ENCODE data around the gene LOXL3.
"Not testable (repeated sequence)": the region's sequence is repeated elsewhere in the genome, so short reads cannot be mapped to it uniquely, and the experiment has no call there.

LOXL3 gene

GRCh38 chr2:74483675-74484164 lies 70.0 kb downstream of the LOXL3 start:
- DNase-seq = not testable (repeated sequence)

- peak; percentile 82 to 97 for DNase-seq
These were observed 70.7 kb downstream of the LOXL3 start, which contains the start of the genes CCDC142 and TTC31 for GRCh38 chr2:74482801-74483674. TSS of gene CCDC142 (minus strand) at chr2:74482998. CDS start at chr2:74482837, 161 bp downstream. TSS of gene TTC31 (plus strand) at chr2:74483081. CDS start at chr2:74483096, 15 bp downstream.
